ENCODE data around the gene THNSL1.
"Not testable (repeated sequence)": the region's sequence is repeated elsewhere in the genome, so short reads cannot be mapped to it uniquely, and the experiment has no call there.

Gene THNSL1

DNA sequence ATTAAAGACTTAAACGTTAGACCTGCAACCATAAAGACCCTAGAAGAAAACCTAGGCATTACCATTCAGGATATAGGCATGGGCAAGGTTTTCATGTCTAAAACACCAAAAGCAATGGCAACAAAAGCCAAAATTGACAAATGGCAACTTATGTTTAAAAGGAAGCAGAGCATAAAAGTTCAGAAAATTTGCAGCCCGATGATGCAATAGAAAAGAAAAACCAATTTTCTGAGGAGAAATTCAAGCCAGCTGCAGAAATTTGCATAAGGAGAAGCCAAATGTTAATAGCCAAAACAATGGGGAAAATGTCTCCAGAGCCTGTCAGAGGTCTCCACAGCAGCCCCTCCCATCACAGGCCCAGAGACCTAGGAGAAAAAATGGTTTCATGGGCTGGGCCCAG is 4.8 kb upstream of the THNSL1 start:
- not testable (repeated sequence) for DNase-seq (ENCODE audit: low spot score)

DNA sequence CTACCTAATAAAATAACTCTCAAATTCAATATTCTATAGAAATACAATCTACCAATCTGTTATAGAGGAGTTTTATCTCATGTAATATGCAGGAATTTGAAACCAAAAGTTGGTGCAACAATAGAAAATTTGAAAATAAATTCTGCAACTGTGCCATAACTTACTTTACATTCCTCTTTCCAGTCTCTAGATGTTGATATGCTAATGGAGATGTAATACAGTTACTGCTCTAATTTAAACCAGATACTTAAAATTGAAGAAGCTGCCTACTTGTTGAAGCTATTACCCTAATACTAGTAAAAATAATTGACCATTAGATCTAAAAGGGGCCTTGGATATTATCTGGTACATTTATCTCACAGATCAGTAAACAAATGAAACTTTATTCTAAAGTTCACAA is 1.8 kb upstream of the THNSL1 start:
- DNase-seq (ENCODE audit: low spot score): no peak

DNA sequence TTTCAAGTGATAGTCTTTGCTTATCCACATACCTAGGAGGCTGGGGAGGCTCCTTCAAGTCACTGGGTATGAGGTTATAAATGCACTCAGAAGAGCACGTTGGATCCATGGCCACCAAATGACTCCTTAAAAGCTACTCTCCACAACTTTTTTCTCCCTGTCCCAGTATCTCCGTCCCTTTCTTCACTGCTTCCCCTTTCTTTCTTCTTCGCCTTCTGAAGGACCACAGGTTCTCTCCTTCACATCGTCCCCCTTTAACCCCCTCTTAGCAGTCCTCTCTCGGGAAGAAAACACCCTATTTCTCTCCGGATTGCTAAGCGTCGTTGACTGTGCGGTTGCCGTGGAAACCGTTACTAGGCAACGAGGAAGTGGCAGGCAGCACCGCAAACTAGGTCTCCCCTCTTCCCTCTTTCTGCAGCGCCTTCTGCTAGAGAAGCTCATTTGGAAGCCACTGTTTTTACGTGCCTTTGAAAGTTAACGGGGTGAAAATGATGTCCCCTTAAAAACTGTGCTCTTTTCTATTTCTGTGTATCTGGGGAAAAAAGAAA is 510 bp upstream of the THNSL1 start, which contains the start of gene ENKUR:
Gene ENKUR, minus strand, starts transcription at position 331 of the 548 bp plus-strand sequence. Its CDS starts 222 bp downstream, at position 109.
- peak; percentile 72 for DNase-seq (ENCODE audit: low spot score)

DNA sequence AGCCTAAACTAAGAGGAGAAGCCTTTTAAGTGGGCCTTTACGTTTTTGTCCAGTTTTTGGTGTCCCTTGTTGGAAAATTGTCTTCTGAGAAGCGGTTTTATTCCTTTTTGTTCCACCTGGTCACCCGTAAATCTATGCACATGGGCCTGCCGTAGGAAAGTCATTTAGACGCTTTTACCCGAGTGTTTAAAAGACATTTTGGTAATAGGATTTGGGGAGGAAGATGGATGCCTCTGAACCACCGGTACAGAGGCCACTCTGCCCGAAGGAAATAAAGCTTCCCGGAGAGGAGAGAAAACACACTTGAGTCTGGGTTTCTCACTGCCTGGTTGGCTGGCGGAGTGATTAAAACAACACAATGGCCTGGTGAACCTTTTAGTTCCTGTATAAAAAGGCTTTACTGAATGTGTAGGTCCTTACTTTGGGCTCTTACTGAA is 760 bp downstream of the THNSL1 start:
- peak; percentile 19 for DNase-seq (ENCODE audit: low spot score)

DNA sequence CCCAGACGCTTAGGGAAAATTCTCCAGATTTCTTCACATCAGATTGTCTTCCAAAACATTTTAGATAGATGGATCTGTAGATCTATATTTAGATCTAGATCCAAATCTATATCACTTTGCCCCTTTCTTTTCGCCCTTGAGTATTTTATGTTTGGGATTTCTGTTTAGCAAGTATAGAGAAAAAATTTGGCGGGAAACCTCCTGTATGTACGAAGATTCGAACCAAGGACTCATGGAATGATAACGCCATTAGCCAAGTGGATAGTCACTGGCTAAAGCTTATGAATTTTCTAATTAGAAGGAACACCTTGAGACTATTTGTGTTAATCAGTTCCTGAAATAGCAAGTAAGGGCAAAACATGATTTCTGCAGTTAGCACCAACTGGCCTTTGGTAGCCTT is 1.2 kb downstream of the THNSL1 start:
- no peak for DNase-seq (ENCODE audit: low spot score)

DNA sequence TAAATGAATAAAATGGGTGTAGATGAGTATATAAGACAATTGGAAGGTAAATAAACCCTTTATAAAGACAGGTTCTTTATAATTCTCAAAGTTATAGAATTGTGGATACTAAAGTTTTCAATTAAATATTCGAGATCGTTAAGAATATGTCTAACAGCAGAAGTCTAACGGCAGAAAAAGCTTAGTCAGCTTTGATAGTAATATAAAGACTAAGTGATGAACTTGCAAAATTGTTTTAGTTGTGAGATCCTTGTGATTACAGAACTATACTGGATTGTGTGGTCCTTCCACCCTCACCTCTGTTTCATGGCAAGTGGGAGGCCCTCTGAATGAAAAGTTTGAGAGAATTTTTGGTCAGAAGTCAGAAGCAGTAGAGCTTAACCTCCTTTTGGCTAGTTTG is 2.3 kb downstream of the THNSL1 start:
- no peak for DNase-seq (ENCODE audit: low spot score)

DNA sequence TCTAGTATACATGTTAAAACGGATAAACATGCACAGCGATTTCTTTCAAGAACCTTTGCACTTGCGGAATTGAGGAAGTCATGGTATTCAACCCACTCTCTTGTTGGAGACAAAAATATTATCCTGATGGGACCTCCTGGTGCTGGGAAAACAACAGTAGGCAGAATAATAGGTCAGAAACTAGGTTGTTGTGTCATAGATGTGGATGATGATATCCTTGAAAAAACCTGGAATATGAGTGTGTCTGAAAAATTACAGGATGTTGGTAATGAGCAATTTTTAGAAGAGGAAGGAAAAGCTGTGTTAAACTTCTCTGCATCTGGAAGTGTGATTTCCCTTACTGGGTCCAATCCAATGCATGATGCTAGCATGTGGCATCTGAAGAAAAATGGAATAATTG is 6.9 kb downstream of the THNSL1 start:
- DNase-seq (ENCODE audit: low spot score): no peak

DNA sequence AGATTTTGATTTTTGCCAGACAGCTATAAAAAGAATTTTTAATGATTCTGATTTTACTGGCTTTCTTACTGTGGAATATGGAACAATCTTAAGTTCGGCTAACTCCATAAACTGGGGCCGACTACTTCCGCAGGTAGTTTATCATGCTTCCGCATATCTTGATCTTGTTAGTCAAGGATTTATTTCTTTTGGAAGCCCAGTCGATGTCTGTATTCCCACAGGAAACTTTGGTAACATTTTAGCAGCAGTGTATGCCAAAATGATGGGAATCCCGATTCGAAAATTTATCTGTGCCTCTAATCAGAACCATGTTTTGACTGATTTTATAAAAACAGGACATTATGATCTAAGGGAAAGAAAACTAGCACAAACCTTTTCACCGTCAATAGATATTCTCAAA is 8.1 kb downstream of the THNSL1 start:
- DNase-seq (ENCODE audit: low spot score): no peak

DNA sequence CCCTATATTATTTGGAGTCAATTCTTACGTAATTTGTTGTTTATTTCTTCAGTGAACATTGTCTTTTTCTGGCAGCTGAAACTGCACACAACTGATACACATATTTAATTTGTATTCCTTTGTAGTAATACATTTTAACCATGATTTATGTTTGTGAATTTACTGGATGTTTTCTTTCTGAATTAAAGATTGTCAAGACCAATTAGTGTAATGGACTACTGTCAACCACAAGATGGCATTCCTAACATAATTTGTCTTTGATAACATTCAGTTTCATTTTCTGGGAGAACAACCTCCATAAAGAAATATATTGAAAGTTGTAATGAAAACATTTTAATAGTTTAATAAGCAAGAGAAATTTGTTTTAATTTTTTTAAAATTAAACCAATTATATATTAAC is 10.1 kb downstream of the THNSL1 start:
- no peak for DNase-seq (ENCODE audit: low spot score)

DNA sequence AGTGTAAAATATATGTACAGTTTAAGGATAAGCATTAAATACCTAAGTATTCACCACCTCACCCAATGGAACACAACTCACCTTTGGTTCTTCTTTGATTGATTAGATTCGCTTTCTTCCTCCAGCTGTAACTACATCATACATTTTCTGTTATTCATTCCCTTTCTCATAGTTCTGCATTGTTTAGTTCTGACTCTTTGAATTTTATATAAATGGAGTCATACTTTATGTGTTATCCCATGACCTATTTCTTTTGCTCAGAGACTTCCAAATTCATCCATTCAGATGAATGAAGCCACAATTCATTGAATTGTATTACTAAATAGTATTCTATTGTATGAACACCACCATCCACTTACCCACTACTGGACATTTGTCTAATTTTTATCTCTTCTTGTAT is 12.3 kb downstream of the THNSL1 start:
- no peak for DNase-seq (ENCODE audit: low spot score)

DNA sequence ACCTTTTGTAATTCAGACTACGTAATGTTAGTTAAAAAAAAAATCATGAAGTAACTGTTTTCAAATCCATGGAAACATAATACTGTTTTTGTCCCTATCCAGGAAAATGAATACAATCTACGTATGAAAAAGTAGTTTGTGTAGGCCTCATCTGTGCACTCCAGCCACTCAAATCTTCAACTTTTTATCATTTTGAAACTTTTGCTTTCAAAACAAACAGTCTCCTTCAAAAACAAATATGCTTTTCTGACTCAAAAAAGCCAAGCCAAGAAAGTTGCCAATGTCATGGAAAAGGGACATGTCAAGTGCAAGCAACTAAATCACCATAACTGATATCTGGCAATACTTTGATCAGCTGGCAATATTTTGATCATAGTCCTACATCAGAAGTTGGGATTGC is 13.1 kb downstream of the THNSL1 start:
- no peak for DNase-seq (ENCODE audit: low spot score)

DNA sequence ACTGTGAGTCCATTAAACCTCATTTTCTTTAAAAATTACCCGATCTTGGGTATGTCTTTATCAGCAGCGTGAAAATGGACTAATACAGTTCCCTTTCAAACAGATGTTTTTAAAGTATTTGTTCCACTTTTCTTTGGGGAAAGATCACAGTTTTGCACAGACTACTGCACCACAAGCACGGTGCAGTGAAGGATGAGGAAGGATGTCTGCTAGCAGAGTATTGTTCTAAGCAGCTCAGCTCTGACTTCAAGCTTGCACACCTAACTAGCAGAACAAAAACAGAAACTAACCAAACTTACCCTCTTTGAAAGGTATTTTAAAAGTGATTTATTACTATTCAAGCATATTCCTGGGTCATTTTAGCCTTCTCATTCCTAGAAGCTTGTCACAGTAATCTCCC is 20.0 kb downstream of the THNSL1 start:
- no peak for DNase-seq (ENCODE audit: low spot score)

DNA sequence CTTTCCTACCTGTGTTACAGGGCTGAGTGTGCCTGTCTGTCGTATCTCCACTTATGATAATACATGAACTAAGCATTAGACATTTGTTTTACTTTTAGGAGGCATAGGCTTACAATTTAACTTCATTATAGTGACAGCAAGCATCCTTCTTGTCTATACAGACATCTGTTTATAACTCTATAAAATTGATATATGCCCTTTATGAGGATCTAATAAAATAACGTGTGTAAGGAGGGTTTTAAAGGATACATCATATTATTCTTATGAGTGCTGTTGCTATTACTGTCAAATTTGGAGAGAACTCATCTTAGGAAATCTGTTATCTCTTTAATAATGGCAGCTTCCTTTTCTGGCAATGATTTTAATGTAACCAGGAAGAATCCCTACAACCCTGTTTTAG is 21.9 kb downstream of the THNSL1 start:
- no peak for DNase-seq (ENCODE audit: low spot score)

DNA sequence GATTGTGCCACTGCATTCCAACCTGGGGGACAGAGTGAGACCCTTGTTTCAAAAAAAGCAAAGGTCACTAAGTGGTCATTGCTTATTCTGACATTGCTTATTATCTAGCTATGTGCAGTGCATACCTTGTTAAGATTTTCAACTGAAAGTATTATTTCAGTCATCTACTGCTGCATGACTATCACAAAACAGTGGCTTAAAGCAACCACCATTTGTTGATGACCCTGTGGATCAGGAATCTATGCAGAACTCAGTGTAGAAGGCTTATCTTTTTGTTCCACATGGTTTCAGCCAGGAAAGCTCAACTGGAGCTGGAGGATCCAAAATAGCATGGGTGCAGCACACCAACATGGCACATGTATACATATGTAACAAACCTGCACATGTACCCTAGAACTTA is 23.1 kb downstream of the THNSL1 start:
- DNase-seq (ENCODE audit: low spot score): no peak

DNA sequence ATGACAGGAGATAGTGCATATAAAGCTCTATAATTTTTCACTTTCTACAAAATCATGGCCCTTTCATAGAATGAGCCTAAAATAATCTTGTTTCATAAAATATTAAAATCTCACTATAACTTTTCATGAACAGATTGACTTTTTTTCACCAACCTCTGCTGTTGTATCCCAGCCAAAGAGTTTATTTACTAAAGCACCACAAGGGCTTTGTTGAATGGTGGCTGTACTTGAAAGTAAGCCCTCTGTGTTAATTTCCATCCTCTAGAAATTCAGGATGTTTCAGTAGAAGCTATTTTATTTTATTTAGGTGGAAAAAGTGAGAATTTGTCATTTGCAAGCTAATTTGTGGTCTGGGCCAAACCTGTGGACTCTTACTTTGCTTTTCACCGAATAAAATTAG is 30.2 kb downstream of the THNSL1 start:
- DNase-seq (ENCODE audit: low spot score): no peak

DNA sequence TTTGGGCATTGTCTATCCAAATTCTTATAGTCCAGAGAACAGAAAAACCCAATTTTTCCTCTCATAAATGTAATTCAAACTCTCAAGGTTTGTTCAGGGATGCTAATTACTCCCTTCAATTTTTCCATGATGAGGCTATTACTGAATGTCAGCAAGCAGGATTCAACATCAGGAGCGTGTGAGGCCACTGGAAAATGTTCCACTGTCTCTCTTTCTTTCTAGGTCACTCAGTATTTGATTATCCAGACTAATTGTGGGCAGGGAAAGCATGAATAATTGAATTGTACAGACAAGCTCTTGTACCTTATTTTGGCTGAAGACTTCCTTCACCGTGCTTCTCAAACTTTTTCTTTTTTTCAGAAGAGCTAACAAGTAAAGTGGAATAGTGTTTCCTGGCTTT is 30.7 kb downstream of the THNSL1 start:
- DNase-seq (ENCODE audit: low spot score): no peak

DNA sequence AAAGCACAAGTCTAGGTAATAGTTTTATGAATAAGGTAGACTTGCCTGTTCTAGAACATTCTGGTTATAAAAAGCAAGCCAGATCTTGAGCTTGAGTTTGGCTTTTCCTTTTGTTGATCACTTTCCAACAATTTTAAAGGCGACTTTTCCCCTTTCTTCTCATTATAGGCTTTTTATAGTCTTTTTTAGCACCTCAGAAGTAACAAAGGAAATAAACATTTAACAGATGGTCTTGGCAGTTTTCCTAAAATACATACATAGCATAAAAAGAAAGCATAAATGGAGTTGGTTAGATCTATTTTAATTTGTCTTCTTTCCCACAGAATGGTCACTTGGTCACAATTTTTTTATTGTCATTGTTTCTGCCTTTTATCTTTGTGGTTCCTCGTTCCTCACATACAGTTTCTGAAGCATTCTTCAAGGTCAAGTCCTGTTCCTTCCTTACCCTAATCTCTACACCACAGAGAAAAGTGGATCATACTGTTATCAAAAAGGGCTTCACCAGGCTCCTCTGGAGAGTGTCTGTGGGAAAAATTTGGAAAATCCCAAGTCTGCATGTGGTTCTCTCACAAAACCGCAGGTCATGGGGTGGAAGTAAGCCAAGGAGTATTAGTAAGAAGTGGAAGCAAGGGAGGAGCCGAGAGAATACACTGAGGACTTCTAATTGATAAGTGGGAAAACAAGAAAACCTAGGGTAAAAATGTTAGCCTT is 31.3 kb downstream of the THNSL1 start:
- no peak for DNase-seq (ENCODE audit: low spot score)

DNA sequence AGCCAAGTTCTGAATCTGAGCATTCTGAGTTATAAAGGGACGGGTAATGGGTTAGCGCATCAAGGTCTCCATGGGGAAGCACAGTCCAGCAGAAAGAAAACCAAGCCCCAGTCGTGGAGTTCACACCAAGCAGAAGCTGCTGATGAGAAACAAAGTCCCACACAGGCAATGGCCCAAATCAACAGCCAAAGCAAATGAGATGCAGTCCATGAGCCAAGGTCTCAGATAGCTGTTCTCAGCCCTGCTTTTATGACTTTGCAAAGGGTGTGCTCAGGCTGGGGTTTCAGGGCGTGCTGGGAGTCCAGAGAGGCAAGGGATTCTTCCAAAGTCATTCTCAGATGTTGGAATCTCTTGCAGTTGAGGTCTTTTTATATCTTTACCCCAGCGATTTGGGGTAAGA is 32.0 kb downstream of the THNSL1 start:
- no peak for DNase-seq (ENCODE audit: low spot score)

DNA sequence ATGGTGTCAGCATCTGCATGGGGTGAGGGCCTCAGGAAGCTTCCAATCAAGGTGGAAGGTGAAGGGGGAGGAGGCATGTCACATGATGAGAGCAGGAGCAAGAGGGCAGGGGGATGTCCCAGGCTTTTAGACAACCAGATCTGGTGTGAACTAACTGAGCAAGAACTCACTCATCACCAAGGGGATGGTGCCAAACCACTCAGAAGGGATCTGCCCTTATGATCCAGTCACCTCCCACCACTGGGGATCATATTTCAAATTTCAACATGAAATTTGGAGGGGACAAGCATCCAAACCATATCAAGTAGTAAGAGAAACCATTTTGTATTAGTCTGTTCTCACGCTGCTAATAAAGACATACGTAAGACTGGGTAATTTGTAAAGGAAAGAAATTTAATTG is 33.6 kb downstream of the THNSL1 start:
- DNase-seq (ENCODE audit: low spot score): no peak

DNA sequence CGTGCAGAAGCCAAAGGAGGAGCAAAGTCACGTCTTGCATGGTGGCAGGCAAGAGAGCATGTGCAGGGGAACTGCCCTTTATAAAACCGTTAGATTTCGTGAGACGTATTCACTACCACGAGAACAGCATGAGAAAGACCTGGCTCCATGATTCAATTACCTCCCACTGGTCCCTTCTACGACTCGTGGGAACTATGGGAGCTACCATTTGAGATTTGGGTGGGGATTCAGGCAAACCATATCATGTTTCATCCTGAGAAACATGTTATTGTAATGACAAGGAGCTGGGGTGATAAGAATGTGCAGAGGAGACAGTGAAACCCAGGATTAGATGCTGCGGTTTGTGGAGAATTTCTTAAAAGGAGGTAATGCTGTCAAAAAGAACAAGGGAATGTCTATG is 34.0 kb downstream of the THNSL1 start:
- no peak for DNase-seq (ENCODE audit: low spot score)

DNA sequence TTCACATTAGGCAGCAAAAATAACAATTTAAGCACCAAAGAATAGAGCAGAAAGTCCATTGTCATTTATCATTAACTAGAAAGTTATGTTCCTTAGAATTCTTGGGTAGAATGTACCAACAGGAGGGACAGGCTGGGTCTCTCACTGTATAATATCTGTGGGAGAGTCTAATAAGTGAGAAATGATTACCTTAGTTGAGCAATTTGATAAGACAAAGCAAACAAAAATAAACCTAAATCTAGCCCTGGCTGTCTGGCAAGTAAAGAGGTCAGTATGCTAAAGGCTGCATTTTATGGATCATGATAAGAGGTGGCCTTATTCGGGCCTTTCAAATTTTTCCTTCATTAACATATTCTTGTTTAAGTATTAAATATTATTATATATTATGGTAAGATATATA is 35.6 kb downstream of the THNSL1 start:
- DNase-seq (ENCODE audit: low spot score): no peak

DNA sequence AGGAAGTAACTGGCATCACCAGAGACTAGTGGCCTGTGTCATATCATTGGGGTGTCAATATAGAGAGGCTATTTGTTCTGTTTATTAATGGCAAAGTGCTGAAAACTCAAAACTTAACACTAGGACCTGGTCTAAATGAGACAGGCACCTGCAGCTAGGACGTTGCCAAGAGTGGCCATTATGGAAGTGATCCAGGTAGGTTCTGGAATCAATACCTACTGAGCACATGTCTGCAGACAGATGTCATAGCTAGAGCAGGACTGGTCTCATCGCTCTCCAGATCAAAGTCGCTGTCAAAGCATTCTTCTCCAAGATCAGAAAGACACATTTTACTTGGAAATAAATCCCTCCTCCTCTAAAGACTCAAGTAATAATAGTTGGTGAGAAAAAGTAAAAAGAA is 40.3 kb downstream of the THNSL1 start:
- no peak for DNase-seq (ENCODE audit: low spot score)

DNA sequence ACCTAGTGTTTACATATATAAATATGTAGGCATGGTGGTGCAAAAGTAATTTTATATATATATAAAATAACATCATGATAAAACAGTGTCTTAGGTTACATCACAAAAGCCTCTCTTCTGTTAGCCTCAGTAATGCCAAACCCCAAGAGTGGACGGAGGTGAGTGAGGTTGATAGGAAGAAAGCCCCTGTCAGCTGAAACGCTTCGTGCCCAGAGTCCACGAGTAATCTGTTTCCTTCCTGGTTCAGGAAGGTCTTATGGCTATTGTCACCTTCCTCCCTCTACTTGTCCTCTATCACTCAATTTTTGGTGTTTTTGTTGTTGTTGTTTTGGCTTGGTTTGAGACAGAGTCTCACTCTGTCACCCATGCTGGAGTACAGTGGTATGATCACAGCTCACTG is 41.5 kb downstream of the THNSL1 start:
- no peak for DNase-seq (ENCODE audit: low spot score)

DNA sequence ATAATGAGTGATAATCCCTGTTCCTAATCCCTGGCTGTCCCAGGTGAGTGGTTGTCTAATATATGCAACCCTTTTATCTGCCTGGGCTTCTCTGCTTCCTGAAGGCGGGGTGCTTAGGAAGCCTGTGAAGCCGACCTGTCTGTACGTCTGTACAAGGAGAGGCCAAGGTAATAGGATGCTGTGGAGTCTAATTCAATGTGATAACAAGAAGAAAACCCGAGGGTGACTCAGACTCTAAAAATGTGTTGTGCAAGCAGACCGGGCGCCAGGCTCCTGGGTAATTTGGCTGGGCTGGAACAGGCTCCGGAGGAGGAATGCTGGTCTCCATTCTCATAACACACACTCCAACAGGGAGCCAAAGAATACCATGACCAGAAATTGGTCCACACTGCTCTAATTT is 43.6 kb downstream of the THNSL1 start:
- DNase-seq (ENCODE audit: low spot score): peak; percentile 61

Data from HuH-7 (cell line).